Limb (tissue), 2 donors: ENCODE results near the gene PIM3.
"Not testable (repeated sequence)": the region's sequence is repeated elsewhere in the genome, so short reads cannot be mapped to it uniquely, and the experiment has no call there.

Experiments
- DNase-seq, 2 donors: peaks; one replicate each; pipeline ENCODE4 v3.0.0-alpha.2; 2016; ENCODE audit errors: extremely low spot score in 2 of 2

PIM3 gene

DNA sequence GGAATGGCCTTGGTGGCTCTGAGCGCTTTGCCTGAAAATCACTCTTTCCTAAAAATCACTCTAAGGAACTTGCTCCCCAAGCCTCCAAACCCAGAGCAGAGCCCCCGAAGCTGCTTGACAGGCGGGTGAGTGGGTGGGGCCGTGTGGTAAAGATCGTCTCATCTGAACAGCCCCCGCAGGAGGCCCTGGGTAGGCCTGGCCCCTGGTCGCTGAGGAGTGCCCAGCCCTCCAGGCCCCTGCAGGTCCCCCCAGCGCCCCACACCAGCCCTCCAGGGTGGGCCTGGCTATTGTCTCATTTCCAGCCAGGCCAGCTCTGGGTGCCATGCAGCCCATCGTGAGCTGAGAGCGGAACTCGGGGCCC is 17.2 kb upstream of the PIM3 start:
- no peak for DNase-seq

DNA sequence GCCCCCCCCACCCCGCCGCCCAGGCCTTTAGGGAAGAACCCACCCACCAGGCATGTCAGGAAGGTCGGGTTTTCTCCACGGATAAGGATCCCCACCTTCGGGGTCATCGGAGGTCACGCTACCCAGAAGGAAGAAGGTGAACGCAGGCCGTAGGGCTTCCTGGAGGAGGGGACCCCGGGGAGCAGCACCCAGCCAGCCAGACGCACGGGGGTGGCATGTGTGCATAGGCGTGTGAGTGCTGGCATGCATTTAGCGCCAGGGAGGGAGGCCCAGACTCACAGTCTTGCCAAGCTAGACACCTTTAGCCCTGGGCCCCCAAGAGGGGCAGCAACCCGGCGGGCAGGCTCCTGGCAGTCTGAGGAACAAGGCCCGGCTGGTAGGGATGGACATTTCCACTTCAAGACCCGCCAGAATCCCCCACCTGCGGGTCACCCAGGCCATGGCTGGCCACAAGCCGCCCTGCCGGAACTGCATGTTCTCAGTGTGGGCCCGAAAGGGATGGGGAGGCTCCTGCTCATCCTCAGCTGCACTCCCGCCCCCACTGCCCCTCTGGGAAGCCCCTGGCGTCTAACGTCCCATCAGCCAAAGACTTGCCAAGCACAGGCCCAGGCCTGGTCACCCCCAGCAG is 16.7 kb upstream of the PIM3 start:
- no peak for DNase-seq

DNA sequence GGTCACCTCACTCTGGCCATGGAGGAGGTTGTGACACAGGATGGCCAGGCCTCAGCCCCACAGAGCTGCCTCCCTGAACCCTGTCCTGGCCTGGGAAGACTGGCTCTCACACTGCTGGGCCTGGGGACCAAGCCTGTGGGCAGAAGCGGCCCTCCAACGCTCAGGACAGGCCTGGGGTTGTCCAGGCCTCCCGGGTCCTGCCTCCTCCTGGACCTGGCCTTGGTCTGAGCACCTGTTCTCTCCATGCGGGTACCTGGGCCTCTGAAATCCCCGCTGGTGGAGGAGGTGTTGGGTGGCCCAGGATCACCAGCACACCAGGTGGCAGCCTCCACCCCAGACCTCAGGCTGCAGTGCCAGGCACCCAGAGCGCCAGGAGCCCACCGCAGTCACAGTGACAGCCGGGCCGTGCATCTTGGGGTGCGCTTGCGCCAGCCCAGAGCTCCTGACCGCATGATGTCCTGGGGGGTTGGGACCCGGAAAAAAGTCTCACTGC is 16.1 kb upstream of the PIM3 start:
- no peak for DNase-seq

DNA sequence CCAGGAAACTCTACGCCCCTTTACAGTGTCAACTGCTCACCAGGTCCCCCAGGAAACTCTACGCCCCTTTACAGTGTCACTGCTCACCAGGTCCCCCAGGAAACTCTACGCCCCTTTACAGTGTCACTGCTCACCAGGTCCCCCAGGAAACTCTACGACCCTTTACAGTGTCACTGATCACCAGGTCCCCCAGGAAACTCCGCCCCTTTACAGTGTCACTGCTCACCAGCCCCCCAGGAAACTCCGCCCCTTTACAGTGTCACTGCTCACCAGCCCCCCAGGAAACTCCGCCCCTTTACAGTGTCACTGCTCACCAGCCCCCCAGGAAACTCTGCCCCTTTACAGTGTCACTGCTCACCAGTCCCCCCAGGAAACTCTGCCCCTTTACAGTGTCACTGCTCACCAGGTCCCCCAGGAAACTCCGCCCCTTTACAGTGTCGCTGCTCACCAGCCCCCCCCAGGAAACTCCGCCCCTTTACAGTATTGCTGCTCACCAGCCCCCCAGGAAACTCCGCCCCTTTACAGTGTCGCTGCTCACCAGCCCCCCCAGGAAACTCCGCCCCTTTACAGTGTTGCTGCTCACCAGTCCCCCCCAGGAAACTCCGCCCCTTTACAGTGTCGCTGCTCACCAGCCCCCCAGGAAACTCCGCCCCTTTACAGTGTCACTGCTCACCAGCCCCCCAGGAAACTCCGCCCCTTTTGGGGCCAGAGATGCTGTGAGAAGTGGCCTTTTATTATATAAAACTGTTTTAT is 15.4 kb upstream of the PIM3 start:
- DNase-seq = not testable (repeated sequence)

DNA sequence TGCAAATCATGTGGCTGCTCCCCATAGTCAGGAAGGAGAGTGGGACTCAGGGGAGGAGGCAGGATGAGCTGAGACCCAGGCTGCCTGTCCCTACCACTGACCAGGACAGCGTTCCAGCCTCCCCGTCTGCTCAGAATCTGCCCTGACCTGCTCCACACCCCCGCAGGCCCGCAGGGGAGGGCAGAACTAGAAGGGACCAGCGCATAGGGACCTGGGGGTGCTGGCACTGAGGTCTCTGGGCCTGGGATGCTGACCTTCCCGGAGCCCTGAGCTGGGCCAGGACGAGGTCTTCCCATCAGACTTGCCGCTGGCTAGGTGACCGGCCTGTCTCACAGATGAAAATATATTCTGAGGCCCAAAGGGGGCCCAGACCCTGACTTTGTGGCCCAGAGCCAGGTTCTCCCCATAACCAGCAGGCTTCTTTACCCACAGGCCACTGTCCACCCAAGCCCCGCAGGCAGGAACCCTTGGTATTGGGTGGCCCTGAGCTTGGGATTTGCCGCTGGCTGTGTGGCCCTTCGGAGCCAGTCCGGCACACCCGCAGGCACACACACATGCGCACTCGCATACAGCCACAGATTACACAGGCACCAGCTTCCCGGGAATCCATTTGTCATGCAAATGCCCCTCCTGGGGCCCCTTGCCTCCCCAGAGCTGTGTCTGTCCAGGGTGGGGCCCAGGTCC is 13.8 kb upstream of the PIM3 start:
- no peak for DNase-seq

DNA sequence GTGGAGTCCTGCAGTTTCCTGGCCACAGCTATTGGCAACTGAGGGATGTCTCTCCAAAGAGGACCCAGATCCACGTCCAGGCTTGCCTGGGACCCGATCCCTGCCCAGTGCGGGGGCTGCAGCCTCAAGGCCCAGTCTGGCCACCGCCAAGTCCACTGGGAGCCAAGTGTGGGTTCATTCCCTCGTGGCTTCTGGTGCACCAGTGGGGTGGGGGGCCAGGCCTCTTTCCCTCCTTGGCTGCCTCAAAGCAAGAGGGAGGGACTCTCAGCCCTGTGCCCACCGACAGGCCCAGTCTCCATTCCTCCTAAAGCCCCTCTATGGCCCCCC is 13.3 kb upstream of the PIM3 start:
- DNase-seq = no peak

DNA sequence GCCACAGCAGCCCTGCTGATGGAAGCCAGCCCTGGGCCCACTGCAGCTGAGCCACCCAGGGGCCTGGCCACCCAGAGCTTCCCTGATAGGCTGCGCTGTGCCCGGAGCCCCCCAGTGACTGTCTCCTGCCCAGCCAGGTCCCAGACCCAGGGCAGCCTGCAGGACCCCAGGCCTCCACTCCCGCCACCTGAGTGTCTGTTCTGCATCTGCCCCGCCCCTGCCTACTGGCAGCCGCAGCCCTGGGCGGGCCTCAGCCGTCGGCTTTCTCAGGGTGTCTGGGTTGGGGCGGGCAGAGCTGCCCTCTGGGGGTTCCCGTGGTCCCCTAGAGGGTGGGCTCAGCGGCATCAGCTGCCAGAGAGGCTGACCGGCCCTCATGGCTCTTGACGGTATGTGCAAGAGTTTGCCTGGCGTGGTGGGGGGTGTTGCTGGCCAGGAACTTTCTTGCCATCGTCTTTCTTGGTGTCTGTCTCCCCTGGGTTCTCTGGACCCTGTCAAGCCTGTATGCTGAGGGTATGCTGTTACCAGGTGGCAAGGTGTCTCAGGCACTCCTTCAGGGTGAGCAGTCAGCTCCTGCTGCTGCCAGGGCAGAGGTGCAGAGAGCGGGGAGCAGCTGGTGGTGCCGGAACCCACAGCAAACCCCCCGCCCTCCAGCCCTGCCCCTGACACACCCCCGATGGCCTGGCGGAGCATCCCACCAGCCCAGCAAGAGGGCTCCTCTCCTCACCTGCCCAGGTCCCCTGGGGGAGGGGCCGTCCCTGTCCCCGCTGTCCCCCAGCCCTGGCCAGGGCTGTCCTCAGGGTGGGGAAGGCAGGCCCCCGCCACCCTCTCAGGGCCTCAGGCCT is 12.2 kb upstream of the PIM3 start:
- DNase-seq = no peak

DNA sequence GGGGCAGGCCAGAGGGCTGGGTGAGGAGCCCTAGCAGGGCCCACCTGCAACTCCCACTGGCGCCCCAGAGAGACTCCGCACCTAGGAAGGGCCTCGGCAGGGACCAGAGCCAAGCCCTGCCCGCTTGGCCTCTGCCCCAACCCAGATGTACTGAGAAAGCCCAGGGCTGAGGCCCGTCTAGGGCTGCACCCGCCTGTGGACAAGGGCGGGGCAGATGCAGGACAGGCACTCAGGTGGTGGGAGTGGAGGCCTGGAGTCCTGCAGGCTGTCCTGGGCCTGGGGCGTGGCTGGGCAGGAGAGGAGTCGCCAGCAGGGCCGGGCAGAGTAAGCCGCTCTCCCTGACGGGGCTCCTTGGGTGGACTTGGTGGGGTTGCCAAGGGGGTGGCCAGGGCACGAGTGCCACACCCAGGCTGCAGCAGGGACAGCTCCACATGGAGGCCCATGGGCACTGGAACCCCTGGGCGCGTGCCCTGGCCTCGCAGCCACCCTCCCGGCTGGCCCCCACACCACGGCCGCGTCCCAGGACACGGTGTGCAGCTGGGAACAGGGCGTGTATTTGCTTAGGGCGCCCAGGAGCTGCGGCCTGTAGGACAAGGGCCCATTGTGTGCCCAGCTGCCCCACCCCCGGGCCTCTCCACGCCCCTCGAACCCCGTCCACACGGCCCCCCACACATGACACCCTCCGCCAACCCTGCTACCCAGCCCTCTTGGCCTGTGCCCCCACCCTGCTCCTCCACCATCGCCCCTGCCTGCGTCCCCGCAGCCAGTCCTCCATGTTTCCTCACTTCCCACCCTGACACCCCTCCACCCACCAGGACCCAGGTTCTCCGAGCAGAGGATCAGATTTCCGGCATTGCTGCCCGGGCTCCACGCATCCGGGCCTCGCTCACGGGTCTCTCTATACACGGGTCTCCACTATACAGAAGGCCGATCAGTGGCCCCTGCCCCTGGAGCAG is 11.3 kb upstream of the PIM3 start:
- DNase-seq = no peak

DNA sequence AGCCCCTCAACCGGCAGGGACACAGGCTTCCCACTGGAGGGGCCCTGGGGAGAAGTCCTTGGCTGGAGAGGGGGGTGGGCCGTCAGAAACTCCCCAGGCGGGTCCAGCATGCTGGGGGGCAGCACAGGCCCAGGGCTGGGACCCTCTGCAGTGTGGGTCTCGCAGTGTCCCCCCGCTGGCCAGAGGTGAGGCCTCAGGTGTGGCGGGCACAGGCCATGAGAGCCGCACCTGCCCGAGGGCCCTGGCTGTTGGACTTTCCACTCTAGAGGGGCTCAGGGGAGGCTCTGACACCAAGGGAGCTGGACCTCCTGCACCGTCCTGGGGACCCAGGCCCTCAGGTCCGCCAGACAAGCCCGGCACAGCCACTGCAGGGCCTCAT is 10.7 kb upstream of the PIM3 start:
- DNase-seq = no peak

DNA sequence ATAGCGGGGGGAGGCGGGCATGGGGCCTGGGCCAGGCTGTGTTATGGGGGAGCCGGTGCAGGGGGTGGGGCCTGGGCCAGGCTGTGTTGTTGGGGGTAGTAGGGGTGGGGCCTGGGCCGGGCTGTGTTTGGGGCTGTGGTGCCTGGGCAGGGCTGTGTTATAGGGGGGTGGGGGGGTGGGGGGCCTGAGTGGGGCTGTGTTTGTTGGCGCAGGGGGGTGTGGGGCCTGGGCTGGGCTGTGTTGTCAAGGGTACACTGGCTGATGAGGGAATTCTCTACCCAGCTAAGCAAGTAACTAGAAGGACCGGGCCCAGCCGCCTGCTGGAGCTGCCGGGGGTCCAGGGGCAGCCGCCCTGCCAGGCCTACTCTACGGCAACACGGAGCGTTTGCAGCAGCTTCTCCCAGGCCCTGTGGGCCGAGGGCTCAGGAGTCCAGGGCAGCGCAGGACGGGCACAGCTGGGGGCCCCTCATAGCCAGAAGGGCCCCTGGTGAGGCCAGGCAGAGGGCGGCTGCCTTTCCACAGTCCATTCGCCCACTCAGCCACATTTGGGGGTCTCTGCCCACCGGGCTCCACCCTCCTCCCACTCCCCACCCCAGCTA is 10.1 kb upstream of the PIM3 start:
- DNase-seq = no peak

DNA sequence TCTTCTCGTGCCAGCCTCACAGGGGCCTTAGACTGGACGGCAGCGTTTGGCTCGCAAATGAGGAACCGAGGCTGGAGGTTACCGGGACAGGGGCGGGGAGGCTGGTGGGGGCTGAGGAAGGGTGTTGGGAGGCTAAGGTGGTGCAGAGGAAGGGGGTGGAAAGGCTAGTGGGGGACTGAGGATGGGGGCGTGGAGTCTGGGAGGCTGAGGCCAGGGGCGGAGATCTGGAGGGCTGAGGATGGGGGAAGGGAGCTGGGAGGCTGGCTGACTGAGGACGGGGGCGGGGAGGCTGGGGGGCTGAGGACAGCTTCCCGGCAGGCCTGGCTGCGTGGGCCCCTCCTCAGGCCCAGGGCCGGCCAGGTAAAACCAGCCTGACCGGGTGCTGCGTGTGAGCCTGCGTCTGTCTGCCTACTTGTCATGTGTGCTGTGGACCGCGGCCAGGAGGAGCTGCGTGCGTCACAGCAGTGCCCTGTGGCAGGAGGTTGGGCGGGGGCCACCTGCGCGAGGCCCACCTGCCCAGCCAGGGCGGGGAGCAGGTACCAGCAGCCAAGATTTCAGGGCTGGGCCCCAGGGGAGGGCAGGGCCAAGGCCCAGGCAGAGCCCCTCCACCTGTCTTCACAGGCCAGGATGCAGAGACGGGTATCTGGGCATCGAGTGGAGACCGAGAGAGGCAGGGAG is 9.4 kb upstream of the PIM3 start:
- no peak for DNase-seq

DNA sequence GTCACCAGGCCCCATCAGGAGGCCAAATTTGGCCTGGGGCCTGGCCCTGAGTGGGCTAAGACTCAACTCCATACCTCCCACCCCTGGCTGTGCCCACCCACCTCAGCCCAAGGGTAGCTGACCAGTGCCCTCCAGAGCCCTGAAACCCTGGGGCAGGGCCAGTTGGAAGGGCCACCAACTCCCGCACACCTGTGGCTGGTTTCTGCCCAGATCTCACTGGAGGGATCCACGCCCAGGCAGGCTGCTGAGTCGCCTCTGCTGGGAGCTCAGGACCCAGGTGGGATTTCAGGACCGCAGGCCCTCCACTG is 8.9 kb upstream of the PIM3 start:
- DNase-seq = no peak

DNA sequence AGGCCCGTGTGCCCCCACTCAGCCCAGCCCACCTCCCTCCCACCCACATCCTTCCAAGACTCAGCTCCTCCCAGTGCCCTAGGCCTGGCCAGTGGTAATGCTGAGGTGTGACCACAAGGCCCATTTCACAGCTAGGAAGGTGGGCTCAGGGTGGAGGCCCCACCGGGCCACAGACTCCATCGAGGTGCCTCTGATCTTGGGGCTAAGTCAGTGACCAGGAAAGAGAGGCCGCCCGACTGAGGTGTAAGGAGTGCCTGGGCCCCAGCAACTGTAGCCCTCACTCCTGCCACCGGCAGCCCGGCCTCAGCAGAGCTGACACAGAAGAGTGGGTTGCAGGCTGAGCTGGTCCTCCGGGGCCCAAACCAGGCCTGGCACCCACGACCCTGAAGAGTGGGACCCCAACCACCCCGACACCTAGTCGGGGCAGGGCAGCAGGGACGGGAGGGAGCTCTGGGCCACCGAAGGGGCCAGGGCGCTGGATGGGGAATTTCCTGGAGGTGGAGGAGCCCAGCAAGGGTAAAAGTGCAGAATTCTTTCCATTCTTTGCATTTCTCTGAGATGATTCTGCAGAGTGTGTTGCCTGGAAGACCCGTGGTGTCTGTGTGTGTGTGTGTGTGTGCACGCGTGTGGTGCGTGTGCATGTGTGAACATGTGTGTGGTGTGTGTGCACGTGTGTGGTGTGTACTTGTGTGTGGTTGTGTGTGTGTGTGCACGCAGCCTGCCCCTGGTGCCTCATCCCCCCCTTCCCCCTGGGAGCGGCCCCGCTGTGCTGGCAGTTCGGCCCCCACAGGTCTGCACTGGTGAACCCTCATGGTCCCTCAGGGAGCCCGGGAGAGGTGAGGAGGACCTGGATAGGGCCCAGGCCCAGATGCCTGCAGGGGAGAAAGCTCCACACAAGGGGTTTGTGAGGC is 8.3 kb upstream of the PIM3 start:
- no peak for DNase-seq

DNA sequence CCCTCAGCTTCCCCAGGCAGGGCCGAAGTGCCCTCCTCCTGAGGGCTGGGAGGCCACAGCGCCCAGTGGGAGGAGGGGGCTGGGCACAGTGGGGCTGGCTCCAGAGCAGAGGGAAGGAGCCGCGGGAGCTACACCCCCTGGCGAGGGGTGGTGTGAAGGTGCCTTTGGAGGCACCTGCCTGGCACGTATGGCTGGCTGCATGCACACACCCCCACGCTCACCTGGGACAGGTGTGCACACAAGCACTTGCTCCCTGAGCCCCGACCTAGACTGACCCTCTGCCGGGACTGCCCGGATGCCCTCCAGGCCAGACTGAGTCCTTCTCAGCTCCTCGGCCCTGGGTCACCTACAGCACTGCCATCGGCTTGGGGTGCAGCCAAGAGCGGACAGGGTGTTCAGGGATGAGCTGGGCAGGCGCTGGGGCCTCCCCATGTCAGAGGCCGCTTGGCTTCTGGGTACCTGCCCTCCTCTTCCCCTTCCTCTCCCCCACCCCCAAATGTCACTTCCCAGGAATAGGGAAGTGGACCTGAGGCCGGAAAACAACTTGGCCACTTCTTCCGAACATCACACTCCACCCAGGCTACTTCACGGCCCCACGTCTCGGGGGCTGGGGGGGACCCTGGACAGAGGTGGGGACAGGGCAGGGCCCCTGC is 7.4 kb upstream of the PIM3 start:
- no peak for DNase-seq

DNA sequence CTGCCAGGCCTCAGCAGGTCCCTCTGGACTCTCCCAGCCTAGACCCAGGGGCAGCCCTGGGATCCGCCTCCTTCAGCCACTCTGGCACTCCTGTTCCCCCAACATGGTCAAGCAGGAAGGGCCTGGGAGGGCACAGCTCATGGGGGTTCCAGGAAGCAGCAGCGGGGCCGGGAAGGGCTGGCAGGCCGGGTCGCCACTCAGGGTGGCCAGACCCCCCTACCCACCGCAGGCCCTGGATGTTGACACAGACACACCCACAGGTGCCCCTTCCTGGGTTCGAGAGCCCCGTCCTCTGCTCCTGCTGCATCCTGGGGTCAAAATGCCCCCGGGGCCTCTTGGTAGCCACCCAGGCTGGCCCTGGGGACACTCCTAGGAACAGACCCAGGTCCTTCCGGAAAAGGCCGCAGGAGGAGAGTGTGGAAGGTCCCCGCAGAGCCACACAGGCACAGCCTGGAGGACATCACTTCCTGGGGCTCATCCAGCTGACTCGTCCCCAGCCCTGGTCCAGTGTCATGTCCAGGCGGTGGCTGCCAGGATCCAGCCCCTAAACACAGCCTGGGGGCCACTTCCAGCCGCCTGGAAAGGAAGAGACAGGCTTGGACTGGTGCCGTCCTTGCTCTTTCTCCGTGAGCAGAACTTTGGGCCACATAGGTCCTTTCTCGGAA is 6.8 kb upstream of the PIM3 start:
- DNase-seq = no peak

DNA sequence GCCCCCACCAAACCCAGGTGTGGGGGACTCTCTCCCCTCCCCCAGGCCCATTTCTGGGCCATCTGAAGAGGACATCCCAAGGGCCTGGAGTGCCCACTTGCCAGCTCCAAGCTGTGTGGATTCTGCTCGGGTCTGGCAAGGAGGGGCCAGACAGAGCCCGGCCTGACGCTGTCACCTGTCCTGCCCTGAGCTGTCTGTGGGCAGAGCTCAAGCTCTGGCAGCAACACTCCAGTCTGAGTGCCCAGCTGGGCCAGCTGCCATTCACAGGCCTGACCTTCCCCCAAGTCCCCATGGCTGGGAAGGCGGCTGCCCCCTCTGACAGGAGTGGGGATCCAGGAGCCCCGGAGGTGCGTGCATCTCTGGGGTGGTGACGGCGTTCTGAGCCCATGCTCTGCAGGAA is 6.2 kb upstream of the PIM3 start:
- DNase-seq = no peak

DNA sequence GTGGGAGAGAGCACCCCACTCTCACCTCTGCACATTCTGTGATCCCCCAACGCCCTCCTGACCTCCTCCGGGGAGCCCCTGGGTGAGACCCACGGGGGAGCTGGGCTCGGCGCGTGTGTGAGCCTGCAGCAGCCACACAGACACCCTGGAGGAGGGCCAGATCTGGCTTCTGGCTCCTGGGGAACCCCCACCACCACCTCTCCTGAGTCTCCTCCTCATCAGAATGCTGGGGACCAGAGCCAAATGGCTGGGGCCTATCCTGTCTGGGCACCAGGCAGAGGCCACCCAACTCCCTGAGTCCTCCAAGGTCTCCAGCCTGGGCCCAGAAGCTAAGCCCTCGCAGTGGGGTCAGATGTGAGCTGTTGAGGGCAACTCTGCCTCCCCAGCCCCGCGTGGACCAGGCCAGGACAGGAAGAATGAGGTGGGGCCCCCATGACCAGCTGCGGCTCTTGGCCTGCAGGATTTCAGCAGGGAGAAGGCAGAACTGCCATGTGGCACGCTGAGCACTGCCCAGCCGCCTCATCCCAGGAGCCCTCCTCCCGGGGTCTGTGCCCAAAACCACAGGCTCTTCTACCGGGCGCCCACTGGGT is 5.5 kb upstream of the PIM3 start:
- no peak for DNase-seq
